Measurements from ENCODE around the gene MCC.

- no peak for TF ChIP-seq CTCF (conservative IDR thresholded peaks at IDR 0.05 in 1 of 2, IDR thresholded peaks at IDR 0.05 in 1 of 2; ENCODE audit: low read depth in 1 of 2, low read length in 2 of 2)
- no peak for TF ChIP-seq EZH2 (IDR thresholded peaks at IDR 0.05; ENCODE audit: low read length, missing control alignments)
Observed at GRCh38 chr5:113150821-113151220, 337.4 kb downstream of the MCC start.
